Muscle layer of colon (tissue), 2 donors: ENCODE results near the gene CDC42BPG.
A peak's percentile ranks its signal among the peaks of the same experiment; 100 is the strongest.

Experiments
- H3K27ac ChIP-seq: one replicate; pipeline ENCODE4 v1.7.0; 2013; ENCODE audit warnings: low read depth, mild to moderate bottlenecking, low read length, moderate library complexity
- H3K27me3 ChIP-seq, 2 donors: one replicate each; pipeline ENCODE4 v1.7.0; 2013; ENCODE audit warnings: low read length in 2 of 2, mild to moderate bottlenecking in 2 of 2; ENCODE audit not compliant: insufficient read depth in 2 of 2, control insufficient read depth in 1 of 2
- H3K36me3 ChIP-seq: one replicate; pipeline ENCODE4 v1.7.0; 2013; ENCODE audit warnings: mild to moderate bottlenecking, low read length; ENCODE audit not compliant: insufficient read depth
- H3K4me1 ChIP-seq: one replicate; pipeline ENCODE4 v1.7.0; 2013; ENCODE audit warnings: mild to moderate bottlenecking, low read length; ENCODE audit not compliant: insufficient read depth
- H3K4me3 ChIP-seq, 2 donors: one replicate each; pipeline ENCODE4 v1.7.0; 2013; ENCODE audit warnings: low read length in 2 of 2, low read depth in 1 of 2, mild to moderate bottlenecking in 1 of 2, moderate library complexity in 1 of 2
- H3K9ac ChIP-seq: one replicate; pipeline ENCODE4 v1.7.0; 2013; ENCODE audit warnings: low read length
- H3K9me3 ChIP-seq: one replicate; pipeline ENCODE4 v1.7.0; 2013; ENCODE audit warnings: mild to moderate bottlenecking, low read length
- donor health status: abdominal sarcoma.
- donor health status: Adenocarcinoma of cecum.

CDC42BPG gene, protein sequence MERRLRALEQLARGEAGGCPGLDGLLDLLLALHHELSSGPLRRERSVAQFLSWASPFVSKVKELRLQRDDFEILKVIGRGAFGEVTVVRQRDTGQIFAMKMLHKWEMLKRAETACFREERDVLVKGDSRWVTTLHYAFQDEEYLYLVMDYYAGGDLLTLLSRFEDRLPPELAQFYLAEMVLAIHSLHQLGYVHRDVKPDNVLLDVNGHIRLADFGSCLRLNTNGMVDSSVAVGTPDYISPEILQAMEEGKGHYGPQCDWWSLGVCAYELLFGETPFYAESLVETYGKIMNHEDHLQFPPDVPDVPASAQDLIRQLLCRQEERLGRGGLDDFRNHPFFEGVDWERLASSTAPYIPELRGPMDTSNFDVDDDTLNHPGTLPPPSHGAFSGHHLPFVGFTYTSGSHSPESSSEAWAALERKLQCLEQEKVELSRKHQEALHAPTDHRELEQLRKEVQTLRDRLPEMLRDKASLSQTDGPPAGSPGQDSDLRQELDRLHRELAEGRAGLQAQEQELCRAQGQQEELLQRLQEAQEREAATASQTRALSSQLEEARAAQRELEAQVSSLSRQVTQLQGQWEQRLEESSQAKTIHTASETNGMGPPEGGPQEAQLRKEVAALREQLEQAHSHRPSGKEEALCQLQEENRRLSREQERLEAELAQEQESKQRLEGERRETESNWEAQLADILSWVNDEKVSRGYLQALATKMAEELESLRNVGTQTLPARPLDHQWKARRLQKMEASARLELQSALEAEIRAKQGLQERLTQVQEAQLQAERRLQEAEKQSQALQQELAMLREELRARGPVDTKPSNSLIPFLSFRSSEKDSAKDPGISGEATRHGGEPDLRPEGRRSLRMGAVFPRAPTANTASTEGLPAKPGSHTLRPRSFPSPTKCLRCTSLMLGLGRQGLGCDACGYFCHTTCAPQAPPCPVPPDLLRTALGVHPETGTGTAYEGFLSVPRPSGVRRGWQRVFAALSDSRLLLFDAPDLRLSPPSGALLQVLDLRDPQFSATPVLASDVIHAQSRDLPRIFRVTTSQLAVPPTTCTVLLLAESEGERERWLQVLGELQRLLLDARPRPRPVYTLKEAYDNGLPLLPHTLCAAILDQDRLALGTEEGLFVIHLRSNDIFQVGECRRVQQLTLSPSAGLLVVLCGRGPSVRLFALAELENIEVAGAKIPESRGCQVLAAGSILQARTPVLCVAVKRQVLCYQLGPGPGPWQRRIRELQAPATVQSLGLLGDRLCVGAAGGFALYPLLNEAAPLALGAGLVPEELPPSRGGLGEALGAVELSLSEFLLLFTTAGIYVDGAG (N-terminal part only)

DNA sequence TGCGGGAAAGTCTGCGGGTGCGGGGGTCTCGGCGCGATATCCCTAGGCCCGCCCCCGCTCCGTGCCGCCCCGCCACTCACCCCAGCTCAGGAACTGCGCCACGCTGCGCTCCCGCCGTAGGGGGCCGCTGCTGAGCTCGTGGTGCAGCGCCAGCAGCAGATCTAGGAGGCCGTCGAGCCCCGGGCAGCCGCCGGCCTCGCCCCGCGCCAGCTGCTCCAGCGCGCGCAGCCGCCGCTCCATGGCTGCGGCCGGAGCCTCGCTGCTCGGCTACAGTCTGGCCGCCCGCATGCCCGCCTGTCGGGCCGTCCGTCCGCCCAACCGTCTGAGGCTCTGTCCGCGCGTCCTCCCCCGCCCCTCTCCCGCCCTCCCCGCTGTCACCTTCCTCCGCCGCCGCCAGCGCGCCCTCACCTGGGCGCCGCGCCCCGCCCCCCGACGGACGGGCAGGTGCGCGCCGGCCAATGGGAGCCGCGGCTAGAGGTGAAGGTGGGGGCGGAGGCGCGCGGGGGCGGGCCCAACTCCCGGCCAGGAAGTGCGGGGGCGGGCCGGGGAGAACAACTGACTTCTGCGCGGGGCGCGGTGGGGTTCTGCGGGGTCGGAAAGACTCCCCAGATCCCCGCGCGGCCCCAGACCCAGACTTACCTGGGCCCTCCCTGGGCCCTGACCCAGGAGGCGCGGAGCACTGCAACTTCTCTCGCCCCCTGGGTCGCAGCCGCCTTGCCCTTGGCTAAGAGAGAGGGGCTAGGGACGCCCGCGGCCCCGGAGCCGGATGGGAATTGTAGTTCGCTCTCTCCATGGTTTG, at the start of gene CDC42BPG:
TSS of gene CDC42BPG (minus strand) at position 324 of the 799 bp plus-strand sequence. CDS start at position 240, 84 bp downstream.
- peak within 1 kb of the TSS in 1 of 2 donors; percentile 11 for H3K4me3 ChIP-seq
- H3K27ac ChIP-seq, result no peak within 1 kb of the TSS
- no peaks in the 10 kb centered on the region for H3K9me3 ChIP-seq
- H3K27me3 ChIP-seq, result peaks cover 0 to 4% of the 10 kb centered on the region in 2 donors
- H3K36me3 ChIP-seq, result no peaks in the 10 kb centered on the region
- H3K9ac ChIP-seq, result no peak within 1 kb of the TSS
- peaks cover 17% of the 10 kb centered on the region for H3K4me1 ChIP-seq

DNA sequence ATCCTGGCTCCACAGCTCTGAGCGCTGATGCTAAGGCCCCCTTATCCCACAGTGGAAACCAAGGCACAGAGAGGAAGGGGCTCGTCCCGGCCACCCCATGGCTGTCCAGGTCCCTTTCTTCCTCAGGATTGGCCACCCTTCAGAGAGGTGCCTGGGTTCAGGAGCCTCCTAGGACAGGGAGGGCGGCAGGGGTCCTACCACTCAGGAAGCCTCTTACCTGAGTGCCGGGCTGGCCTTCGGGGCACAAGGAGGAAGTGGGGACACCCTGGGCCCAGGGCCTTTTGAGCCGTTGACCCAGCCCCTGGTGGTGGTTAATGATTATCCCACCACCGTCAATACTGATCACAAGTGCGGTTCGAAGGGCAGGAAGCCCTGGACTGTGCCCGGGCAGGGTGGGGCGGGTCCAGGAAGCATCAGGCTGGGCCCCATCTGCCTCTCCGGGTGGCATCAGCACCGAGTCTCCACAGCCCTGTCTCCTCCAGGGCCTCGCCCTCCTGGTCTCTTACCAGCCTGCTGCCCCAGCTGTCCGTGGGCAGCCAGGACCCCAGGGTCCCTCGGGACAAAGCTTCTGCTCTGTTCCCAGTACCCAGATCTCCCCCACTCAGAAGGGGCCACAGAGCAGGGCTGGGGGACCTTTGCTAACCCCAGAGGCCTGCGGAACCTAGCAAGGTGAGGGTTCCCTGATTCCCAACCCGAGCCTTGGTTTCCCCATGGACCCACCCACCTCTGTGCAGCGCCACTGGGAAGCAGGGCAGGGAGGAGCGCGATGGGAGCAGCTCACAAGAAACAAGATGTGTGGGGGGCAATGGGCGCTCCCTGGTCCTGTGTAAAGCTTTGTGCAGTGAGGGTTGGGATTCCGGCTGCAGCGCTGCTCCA, 49.0 kb upstream of the CDC42BPG start:
- no peaks in the 10 kb centered on the region for H3K27me3 ChIP-seq
- no peak overlapping the region for H3K4me3 ChIP-seq
- H3K9ac ChIP-seq, result no peak overlapping the region

GRCh38 chr11:64892838-64893193, 48.4 kb upstream of the CDC42BPG start:
- no peak overlapping the region for H3K4me3 ChIP-seq
- no peaks in the 10 kb centered on the region for H3K9me3 ChIP-seq
- H3K4me1 ChIP-seq, result peaks cover 4% of the 10 kb centered on the region
- no peaks in the 10 kb centered on the region for H3K27me3 ChIP-seq
- H3K36me3 ChIP-seq, result no peaks in the 10 kb centered on the region
- no peak overlapping the region for H3K9ac ChIP-seq
- H3K27ac ChIP-seq, result no peak overlapping the region

More for the DNA sequence above, 49.0 kb upstream of the CDC42BPG start:
- Histone ChIP-seq H3K27ac (no peak overlapping the region), H3K36me3 (no peaks in the 10 kb centered on the region), H3K9me3 (no peaks in the 10 kb centered on the region), H3K4me1 (no peaks in the 10 kb centered on the region)

DNA sequence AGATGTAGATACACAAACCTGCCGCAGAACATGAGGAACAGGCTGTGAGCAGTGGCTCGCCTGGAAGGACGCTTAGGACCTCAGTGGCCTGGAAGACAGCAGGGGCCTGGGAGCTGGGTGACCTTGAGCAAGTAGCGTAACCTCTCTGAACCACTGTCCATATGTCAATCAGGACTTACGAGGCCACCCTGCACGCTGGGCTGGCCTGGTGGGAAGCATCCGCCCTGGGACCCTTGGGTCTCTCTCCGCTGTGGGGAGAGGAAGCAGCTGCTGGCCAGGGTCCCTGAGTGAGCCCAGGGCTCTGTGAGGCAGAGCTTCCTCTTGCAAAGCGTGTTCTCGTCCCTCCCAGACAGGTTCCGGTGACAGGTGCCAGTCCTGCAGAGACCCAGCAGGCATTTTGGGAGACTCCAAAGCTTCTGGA, 48.0 kb upstream of the CDC42BPG start:
- Histone ChIP-seq H3K4me3 (no peak overlapping the region), H3K27me3 (no peaks in the 10 kb centered on the region), H3K27ac (no peak overlapping the region), H3K36me3 (no peaks in the 10 kb centered on the region), H3K4me1 (peaks cover 7% of the 10 kb centered on the region), H3K9me3 (no peaks in the 10 kb centered on the region), H3K9ac (no peak overlapping the region)

GRCh38 chr11:64891880-64892279, 47.4 kb upstream of the CDC42BPG start:
- Histone ChIP-seq H3K27me3 (no peaks in the 10 kb centered on the region), H3K36me3 (no peaks in the 10 kb centered on the region), H3K4me3 (no peak overlapping the region), H3K27ac (no peak overlapping the region), H3K9ac (no peak overlapping the region), H3K4me1 (peaks cover 10% of the 10 kb centered on the region), H3K9me3 (no peaks in the 10 kb centered on the region)

DNA sequence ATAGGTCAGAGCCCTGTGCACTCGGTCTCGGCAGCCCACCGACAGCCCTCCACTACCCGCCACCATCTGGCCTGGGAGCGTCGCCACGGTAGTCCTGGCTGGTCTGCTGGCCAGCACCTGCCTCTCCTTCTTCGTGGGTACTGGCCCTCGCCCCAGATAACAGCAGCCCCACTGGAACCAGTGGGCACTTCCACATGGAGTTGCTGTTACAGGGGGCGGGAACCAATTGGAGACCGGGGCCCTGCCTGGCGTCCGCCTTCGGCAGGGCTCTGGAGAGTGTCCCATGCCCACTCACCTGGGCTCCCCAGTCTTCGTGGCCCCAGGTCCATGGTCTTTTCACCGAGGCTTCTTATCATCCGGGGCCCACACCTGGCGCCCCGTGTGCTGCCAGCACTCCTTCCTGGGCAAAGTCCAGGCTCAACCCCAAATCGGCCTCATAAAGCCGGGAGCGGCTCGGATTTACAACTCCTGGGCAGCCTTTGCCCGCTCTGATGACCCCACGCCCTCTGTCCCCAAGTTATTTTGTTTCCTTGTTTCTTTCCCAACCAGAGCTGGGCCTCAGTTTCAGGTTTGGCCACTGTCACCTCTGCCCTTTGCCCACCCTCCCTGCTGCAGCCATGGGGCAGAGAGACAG, 46.9 kb upstream of the CDC42BPG start:
- Histone ChIP-seq H3K27me3 (no peaks in the 10 kb centered on the region), H3K9ac (no peak overlapping the region), H3K4me1 (peaks cover 10% of the 10 kb centered on the region), H3K4me3 (no peak overlapping the region), H3K9me3 (no peaks in the 10 kb centered on the region), H3K36me3 (no peaks in the 10 kb centered on the region), H3K27ac (no peak overlapping the region)

GRCh38 chr11:64890522-64890939, 46.1 kb upstream of the CDC42BPG start:
- Histone ChIP-seq H3K9ac (no peak overlapping the region), H3K36me3 (no peaks in the 10 kb centered on the region), H3K27ac (no peak overlapping the region), H3K4me3 (no peak overlapping the region), H3K4me1 (peaks cover 10% of the 10 kb centered on the region), H3K27me3 (no peaks in the 10 kb centered on the region), H3K9me3 (no peaks in the 10 kb centered on the region)

DNA sequence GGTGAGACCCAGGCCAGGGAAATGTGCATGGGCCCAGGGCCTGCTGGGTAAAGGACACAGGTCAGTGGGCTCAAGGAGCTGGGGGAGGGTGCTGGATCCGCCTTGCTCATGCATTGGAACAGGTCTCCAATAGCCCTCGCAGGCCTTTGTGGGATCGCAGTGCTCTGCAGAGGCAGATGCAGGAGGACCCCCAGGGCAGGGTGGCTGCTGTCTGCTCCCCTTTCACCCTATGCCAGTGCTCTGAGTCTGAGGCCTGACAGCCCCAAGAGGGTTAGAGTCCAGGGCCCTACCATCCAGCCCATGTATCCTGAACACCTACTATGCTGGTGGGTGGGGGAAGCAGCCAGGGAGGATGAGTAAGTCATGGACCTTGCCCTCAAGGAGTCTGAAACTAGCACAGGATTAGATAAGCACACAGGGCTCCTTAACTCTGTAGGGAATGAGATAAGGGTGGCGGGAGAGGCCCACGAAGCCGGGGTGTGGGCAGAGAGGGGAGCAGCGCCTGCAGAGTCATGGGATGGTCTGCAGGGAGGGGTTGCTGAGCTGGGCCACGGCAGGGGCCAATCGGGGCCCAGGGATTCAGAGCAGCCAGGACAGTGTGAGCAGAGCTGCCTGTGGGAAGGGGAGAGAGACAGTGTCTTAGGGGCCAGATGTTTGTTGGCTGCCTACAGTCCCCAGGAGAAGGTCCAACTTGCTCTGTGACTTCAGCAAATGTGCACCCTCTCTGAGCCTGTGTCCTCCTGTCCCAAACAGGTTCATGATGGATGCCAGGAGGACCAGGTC, 44.5 kb upstream of the CDC42BPG start:
- Histone ChIP-seq H3K4me3 (no peak overlapping the region), H3K36me3 (no peaks in the 10 kb centered on the region), H3K4me1 (peaks cover 10% of the 10 kb centered on the region), H3K9me3 (no peaks in the 10 kb centered on the region), H3K27ac (no peak overlapping the region), H3K9ac (no peak overlapping the region), H3K27me3 (no peaks in the 10 kb centered on the region)

- Histone ChIP-seq H3K4me3 (peak overlapping the region in 1 of 2 donors; percentile 70), H3K36me3 (no peaks in the 10 kb centered on the region), H3K9ac (peak overlapping the region; percentile 27), H3K27me3 (no peaks in the 10 kb centered on the region), H3K27ac (no peak overlapping the region), H3K4me1 (peaks cover 10% of the 10 kb centered on the region), H3K9me3 (no peaks in the 10 kb centered on the region)
Observed at GRCh38 chr11:64888406-64888728, 43.9 kb upstream of the CDC42BPG start.
